Lung (tissue), 16 donors: ENCODE data around the gene CFAP221. TPM values are rescaled to one million over a fixed set of nuclear protein-coding genes. Genes with fewer than 3 reads are reported as not detected.

Source experiments
- ATAC-seq: fragments of 200-7000 bp; cut with Tn5 transposase; one replicate; pipeline ENCODE4 v1.9.1; 2020; ENCODE audit warnings: moderate number of reproducible peaks; ENCODE audit not compliant: insufficient read depth, low FRiP score
- DNase-seq, 3 donors: peaks; one replicate each; pipeline ENCODE4 v3.0.0-alpha.2; 2013 to 2017
- H3K27ac ChIP-seq, 2 donors: one replicate each; pipeline ENCODE4 v1.5.1; 2013; ENCODE audit warnings: mild to moderate bottlenecking in 2 of 2, moderate library complexity in 2 of 2, control low read depth in 1 of 2, inconsistent platforms in 1 of 2, low read depth in 1 of 2, low read length in 1 of 2
- H3K27me3 ChIP-seq, 3 donors: one replicate each; pipeline ENCODE4 v1.5.1; 2013; ENCODE audit warnings: low read length in 2 of 3; ENCODE audit not compliant: control insufficient read depth in 3 of 3, insufficient read depth in 3 of 3
- H3K36me3 ChIP-seq, 4 donors: one replicate each; pipeline ENCODE4 v1.5.1; 2013; ENCODE audit warnings: low read length in 4 of 4, mild to moderate bottlenecking in 1 of 4, moderate library complexity in 1 of 4; ENCODE audit not compliant: control insufficient read depth in 4 of 4, insufficient read depth in 4 of 4
- H3K4me1 ChIP-seq, 5 donors: one replicate each; pipeline ENCODE4 v1.5.1; 2013; ENCODE audit warnings: low read length in 5 of 5, mild to moderate bottlenecking in 2 of 5, moderate library complexity in 1 of 5; ENCODE audit not compliant: control insufficient read depth in 5 of 5, insufficient read depth in 5 of 5
- H3K4me3 ChIP-seq: one replicate; pipeline ENCODE4 v1.5.1; 2013; ENCODE audit warnings: mild to moderate bottlenecking, control low read depth, moderate library complexity
- H3K9ac ChIP-seq, 2 donors: one replicate each; pipeline ENCODE4 v1.5.1; 2013; ENCODE audit warnings: low read length in 2 of 2, control low read depth in 1 of 2; ENCODE audit not compliant: insufficient read depth in 1 of 2
- H3K9me3 ChIP-seq, 4 donors: one replicate each; pipeline ENCODE4 v1.5.1; 2013; ENCODE audit warnings: low read length in 3 of 4, mild to moderate bottlenecking in 1 of 4, moderate library complexity in 1 of 4; ENCODE audit not compliant: control insufficient read depth in 4 of 4, insufficient read depth in 3 of 4
- WGBS, 2 donors: extraction: QIAGEN DNeasy Blood & Tissue Kit; methylation state at CpG; one replicate each; pipeline ENCODE4 v1.1.7; 2013; 5-methylcytosine and 5-hydroxymethylcytosine counted together
- long read RNA-seq, 5 donors: transcript quantifications; one replicate each; lab custom pipeline, GENCODE V29; 2026
- polyA plus RNA-seq, 2 donors: library from polyadenylated mRNA; stranded (reverse); fragments of 200-250 nt; gene quantifications; one replicate each; pipeline ENCODE4 v1.2.1, GENCODE V29; 2013
- total RNA-seq, 2 donors: library from RNA; depleted of rRNA in 1 of 2; stranded (reverse); fragments of >200 nt in 1 of 2; gene quantifications; one replicate each; pipeline ENCODE4 v1.2.1, GENCODE V29; 2014 to 2021
- TF ChIP-seq, protein P1 (sequence below): IDR thresholded peaks from 2 replicates; pipeline ENCODE4 v1.5.1; 2012; ENCODE audit warnings: mild to moderate bottlenecking; ENCODE audit errors: control extremely low read depth, extremely low read depth
- donor health status: control.
- donor health status: control.
- donor health status: Bipolar disorder and iron deficiency.
- donor health status: healthy.
- donor health status: DM: yes; HTN: yes; CAD: no.

CFAP221 gene
- 10 to 100 TPM; 42.4 to 63.5 TPM for total RNA-seq
- 10 to 100 TPM in 1 of 2 donors, 1 to 10 TPM in 1; 8.6 to 16.2 TPM for polyA plus RNA-seq
- long read RNA-seq, donor 1, result 0 reads
- long read RNA-seq, donor 2, result 0 reads
- long read RNA-seq, donor 3, result 0 reads
- long read RNA-seq, donor 4, result 0 reads
- long read RNA-seq, donor 5, result 0 reads

GRCh38 chr2:119544075-119544938, at the start of gene CFAP221:
Gene CFAP221, plus strand, starts transcription at chr2:119544449. Its CDS starts 1,683 bp downstream, at chr2:119546132.
- DNase-seq (peak; percentile 75 to 84 (median 76)), ATAC-seq (peak; percentile 89)
- Histone ChIP-seq H3K4me3 (peak within 1 kb of the TSS; percentile 29), H3K27me3 (peaks cover 0 to 11% (median 0%) of the 10 kb centered on the region in 3 donors), H3K27ac (peak within 1 kb of the TSS in 1 of 2 donors; percentile 85), H3K9me3 (peaks cover 0 to 2% (median 0%) of the 10 kb centered on the region in 4 donors), H3K36me3 (no peaks in the 10 kb centered on the region), H3K9ac (peak within 1 kb of the TSS in 1 of 2 donors; percentile 70), H3K4me1 (peaks cover 0 to 33% (median 17%) of the 10 kb centered on the region in 5 donors)
- TF ChIP-seq, protein P1, sequence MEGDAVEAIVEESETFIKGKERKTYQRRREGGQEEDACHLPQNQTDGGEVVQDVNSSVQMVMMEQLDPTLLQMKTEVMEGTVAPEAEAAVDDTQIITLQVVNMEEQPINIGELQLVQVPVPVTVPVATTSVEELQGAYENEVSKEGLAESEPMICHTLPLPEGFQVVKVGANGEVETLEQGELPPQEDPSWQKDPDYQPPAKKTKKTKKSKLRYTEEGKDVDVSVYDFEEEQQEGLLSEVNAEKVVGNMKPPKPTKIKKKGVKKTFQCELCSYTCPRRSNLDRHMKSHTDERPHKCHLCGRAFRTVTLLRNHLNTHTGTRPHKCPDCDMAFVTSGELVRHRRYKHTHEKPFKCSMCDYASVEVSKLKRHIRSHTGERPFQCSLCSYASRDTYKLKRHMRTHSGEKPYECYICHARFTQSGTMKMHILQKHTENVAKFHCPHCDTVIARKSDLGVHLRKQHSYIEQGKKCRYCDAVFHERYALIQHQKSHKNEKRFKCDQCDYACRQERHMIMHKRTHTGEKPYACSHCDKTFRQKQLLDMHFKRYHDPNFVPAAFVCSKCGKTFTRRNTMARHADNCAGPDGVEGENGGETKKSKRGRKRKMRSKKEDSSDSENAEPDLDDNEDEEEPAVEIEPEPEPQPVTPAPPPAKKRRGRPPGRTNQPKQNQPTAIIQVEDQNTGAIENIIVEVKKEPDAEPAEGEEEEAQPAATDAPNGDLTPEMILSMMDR, result no peak
- WGBS, 2 donors, result 5% methylated on average over 85 to 89 of the region's 89 CpGs

GRCh38 chr2:119495948-119496347, 48.3 kb upstream of the CFAP221 start:
- Histone ChIP-seq H3K27me3 (peaks cover 0 to 5% (median 0%) of the 10 kb centered on the region in 3 donors), H3K4me3 (no peak overlapping the region), H3K9ac (no peak overlapping the region), H3K4me1 (peaks cover 0 to 5% (median 0%) of the 10 kb centered on the region in 5 donors), H3K36me3 (no peaks in the 10 kb centered on the region), H3K9me3 (peaks cover 0 to 3% (median 1%) of the 10 kb centered on the region in 4 donors), H3K27ac (peak overlapping the region in 1 of 2 donors; percentile 14)
- TF ChIP-seq, protein P1, result no peak
- peak in 1 of 3 donors; percentile 33 for DNase-seq
- 62 to 85% methylated on average over 2 of the region's 2 CpGs for WGBS, 2 donors
- ATAC-seq, result no peak

DNA sequence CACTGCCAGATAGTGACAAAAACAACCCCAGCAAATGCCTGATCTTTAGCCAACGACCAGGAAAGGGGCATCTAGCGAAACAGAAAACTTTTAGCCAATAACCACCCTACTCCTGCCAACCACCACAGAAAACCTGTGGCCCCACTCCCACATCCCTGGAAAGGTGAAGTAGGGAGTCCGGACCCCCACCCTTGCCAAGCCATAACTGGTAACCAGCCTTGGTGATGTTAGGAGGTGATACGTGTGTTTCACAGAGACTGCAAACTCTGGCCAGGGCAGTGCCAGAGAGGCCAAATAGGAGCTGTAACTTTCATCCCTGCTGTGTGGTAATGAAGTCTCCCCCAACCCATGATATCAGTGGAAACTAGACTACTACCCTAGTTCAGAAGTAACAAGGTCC, 47.6 kb upstream of the CFAP221 start:
- no peak overlapping the region for H3K9ac ChIP-seq
- no peak for ATAC-seq
- H3K4me3 ChIP-seq, result no peak overlapping the region
- peaks cover 0 to 5% (median 0%) of the 10 kb centered on the region in 5 donors for H3K4me1 ChIP-seq
- TF ChIP-seq, protein P1, result no peak
- peaks cover 0 to 3% (median 1%) of the 10 kb centered on the region in 4 donors for H3K9me3 ChIP-seq
- WGBS, 2 donors, result 81 to 84% methylated on average over 4 of the region's 4 CpGs
- no peaks in the 10 kb centered on the region for H3K36me3 ChIP-seq
- H3K27ac ChIP-seq, result no peak overlapping the region
- peaks cover 0 to 5% (median 0%) of the 10 kb centered on the region in 3 donors for H3K27me3 ChIP-seq
- DNase-seq, result no peak
